ENCODE data around the gene CHRNB2. TPM values are rescaled to one million over a fixed set of nuclear protein-coding genes. Genes with fewer than 3 reads are reported as not detected.

CHRNB2 gene
- total and polyA plus RNA-seq, 9 of the 15 experiments (the other 6 are each of a cell fraction or from before 2014, with no cell fraction given): 0.01 TPM; not detected in 8

DNA sequence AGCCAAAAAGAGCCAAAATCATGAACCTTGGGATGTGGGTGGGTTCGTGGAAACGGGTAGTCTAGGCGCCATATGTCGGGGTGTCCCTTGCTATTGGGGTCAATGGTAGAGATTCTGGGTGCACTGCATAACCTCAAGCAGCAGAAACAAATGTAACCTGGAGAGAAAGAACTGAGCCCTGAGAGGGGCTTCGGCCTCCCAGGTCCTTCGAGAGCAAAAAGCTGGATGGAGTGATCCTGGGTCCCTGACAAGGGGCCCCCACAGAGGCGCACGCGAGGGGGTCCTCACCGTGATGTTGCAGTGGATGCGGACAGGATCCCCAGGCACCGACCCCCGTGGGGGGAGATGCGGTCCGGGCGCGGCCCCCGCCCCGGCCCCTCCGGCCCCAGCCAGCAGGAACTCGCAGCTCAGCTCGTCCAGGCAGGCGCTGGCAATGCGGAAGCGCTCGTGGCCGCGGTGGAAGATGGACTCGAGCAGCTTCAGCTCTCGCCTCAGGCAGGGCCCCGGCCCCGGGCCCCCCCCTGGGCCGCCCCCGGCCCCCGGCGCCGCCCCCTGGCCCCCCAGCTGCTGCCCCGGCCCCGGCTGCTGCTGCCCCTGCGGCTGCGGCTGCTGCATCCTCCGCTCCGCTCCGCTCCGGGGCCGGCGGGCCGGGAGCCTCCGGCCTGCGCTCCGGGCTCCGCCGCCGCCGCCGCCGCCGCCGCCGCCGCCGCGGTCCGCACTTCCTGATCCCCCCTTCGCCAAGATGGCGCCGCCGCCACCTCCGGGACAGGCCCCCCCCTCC, 9.4 kb upstream of the CHRNB2 start, which contains the start of gene UBE2Q1 (continued):
- TF ChIP-seq RCOR1 (IDR thresholded peaks at IDR 0.05; ENCODE audit: borderline replicate concordance in 1 of 2, low read depth in 2 of 2, low read length in 2 of 2) (no peak), ZNF224 (CRISPR knock-in tag; IDR thresholded peaks at IDR 0.05) (no peak), ZNF311 (CRISPR knock-in tag; IDR thresholded peaks at IDR 0.05) (no peak), ZBTB7A (IDR thresholded peaks at IDR 0.05; ENCODE audit: borderline replicate concordance, control insufficient read depth, low read depth, low read length) (peak; percentile 26; the same call in 1 of the 2 replicates), ZNF79 (CRISPR knock-in tag; IDR thresholded peaks at IDR 0.05; ENCODE audit: low read depth) (no peak), MIER1 (IDR thresholded peaks at IDR 0.05; ENCODE audit: low read depth) (no peak), ZNF212 (CRISPR knock-in tag; IDR thresholded peaks at IDR 0.05) (no peak), DMBX1 (CRISPR knock-in tag; IDR thresholded peaks at IDR 0.05; ENCODE audit: borderline replicate concordance) (no peak), FOXJ3 (CRISPR knock-in tag; IDR thresholded peaks at IDR 0.05) (no peak), DNMT1 (IDR thresholded peaks at IDR 0.05) (no peak), TCF7L2 (IDR thresholded peaks at IDR 0.05; ENCODE audit: low read depth, low read length) (no peak), MTF1 (CRISPR knock-in tag; IDR thresholded peaks at IDR 0.05; ENCODE audit: borderline replicate concordance) (no peak), ZNF583 (CRISPR knock-in tag; IDR thresholded peaks at IDR 0.05) (no peak), EZH2 (IDR thresholded peaks at IDR 0.05; ENCODE audit: borderline replicate concordance, low read depth, low read length) (no peak), SLC30A9 (CRISPR knock-in tag; IDR thresholded peaks at IDR 0.05) (no peak), SNRNP70 (optimal IDR thresholded peaks at IDR 0.05; ENCODE audit: low read depth, low read length) (no peak), ZNF76 (CRISPR knock-in tag; IDR thresholded peaks at IDR 0.05; ENCODE audit: borderline replicate concordance) (no peak), PTBP1 (IDR thresholded peaks at IDR 0.05; ENCODE audit: low read depth, low read length) (no peak), JUNB (CRISPR knock-in tag; conservative IDR thresholded peaks at IDR 0.05) (no peak), ZBTB17 (CRISPR knock-in tag; IDR thresholded peaks at IDR 0.05) (no peak), SIN3A (IDR thresholded peaks at IDR 0.05; ENCODE audit: borderline replicate concordance in 2 of 2, control insufficient read depth in 1 of 2, low read depth in 2 of 2, low read length in 2 of 2) (0 out of 4 replicates have a peak, but pooled peaks of 1 of the 2 experiments have one; percentile 55)
- TF ChIP-seq, protein P1, sequence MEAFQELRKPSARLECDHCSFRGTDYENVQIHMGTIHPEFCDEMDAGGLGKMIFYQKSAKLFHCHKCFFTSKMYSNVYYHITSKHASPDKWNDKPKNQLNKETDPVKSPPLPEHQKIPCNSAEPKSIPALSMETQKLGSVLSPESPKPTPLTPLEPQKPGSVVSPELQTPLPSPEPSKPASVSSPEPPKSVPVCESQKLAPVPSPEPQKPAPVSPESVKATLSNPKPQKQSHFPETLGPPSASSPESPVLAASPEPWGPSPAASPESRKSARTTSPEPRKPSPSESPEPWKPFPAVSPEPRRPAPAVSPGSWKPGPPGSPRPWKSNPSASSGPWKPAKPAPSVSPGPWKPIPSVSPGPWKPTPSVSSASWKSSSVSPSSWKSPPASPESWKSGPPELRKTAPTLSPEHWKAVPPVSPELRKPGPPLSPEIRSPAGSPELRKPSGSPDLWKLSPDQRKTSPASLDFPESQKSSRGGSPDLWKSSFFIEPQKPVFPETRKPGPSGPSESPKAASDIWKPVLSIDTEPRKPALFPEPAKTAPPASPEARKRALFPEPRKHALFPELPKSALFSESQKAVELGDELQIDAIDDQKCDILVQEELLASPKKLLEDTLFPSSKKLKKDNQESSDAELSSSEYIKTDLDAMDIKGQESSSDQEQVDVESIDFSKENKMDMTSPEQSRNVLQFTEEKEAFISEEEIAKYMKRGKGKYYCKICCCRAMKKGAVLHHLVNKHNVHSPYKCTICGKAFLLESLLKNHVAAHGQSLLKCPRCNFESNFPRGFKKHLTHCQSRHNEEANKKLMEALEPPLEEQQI (IDR thresholded peaks at IDR 0.05): no peak
- TF ChIP-seq, protein P2, sequence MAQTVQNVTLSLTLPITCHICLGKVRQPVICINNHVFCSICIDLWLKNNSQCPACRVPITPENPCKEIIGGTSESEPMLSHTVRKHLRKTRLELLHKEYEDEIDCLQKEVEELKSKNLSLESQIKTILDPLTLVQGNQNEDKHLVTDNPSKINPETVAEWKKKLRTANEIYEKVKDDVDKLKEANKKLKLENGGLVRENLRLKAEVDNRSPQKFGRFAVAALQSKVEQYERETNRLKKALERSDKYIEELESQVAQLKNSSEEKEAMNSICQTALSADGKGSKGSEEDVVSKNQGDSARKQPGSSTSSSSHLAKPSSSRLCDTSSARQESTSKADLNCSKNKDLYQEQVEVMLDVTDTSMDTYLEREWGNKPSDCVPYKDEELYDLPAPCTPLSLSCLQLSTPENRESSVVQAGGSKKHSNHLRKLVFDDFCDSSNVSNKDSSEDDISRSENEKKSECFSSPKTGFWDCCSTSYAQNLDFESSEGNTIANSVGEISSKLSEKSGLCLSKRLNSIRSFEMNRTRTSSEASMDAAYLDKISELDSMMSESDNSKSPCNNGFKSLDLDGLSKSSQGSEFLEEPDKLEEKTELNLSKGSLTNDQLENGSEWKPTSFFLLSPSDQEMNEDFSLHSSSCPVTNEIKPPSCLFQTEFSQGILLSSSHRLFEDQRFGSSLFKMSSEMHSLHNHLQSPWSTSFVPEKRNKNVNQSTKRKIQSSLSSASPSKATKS (CRISPR knock-in tag; IDR thresholded peaks at IDR 0.05): no peak
- TF ChIP-seq, protein P3, sequence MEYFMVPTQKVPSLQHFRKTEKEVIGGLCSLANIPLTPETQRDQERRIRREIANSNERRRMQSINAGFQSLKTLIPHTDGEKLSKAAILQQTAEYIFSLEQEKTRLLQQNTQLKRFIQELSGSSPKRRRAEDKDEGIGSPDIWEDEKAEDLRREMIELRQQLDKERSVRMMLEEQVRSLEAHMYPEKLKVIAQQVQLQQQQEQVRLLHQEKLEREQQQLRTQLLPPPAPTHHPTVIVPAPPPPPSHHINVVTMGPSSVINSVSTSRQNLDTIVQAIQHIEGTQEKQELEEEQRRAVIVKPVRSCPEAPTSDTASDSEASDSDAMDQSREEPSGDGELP (CRISPR knock-in tag; IDR thresholded peaks at IDR 0.05; ENCODE audit: borderline replicate concordance): no peak
